WERI-Rb-1 (cell line): ENCODE data around the gene MYO18B.

Source experiments
- DNase-seq: peaks from one replicate; pipeline ENCODE4 v3.0.0-alpha.2; 2020
- H3K27ac ChIP-seq: fragments of 250-450 bp; sonication (Bioruptor Pico); 2 replicates; pipeline ENCODE4 v1.5.1; 2020; ENCODE audit warnings: mild to moderate bottlenecking, moderate library complexity
- H3K27me3 ChIP-seq: fragments of 250-450 bp; sonication (Bioruptor Pico); 2 replicates; pipeline ENCODE4 v1.5.1; 2021; ENCODE audit warnings: mild to moderate bottlenecking, low read depth, moderate library complexity; ENCODE audit not compliant: insufficient read depth, severe bottlenecking
- H3K36me3 ChIP-seq: fragments of 250-450 bp; sonication (Bioruptor Pico); 2 replicates; pipeline ENCODE4 v1.5.1; 2020; ENCODE audit warnings: mild to moderate bottlenecking, moderate library complexity
- H3K4me3 ChIP-seq: 2 replicates; pipeline ENCODE4 v1.5.1; 2011; ENCODE audit warnings: low read depth, mild to moderate bottlenecking, control low read depth, low read length
- H3K9me3 ChIP-seq: fragments of 250-450 bp; sonication (Bioruptor Pico); 2 replicates; pipeline ENCODE4 v1.5.1; 2021; ENCODE audit warnings: mild to moderate bottlenecking, moderate library complexity; ENCODE audit not compliant: severe bottlenecking
- TF ChIP-seq, protein P1 (sequence below): IDR thresholded peaks from 2 replicates; pipeline ENCODE4 v1.5.1; 2011; ENCODE audit warnings: low read depth, mild to moderate bottlenecking, control low read depth, inconsistent platforms, low read length

MYO18B gene

DNA sequence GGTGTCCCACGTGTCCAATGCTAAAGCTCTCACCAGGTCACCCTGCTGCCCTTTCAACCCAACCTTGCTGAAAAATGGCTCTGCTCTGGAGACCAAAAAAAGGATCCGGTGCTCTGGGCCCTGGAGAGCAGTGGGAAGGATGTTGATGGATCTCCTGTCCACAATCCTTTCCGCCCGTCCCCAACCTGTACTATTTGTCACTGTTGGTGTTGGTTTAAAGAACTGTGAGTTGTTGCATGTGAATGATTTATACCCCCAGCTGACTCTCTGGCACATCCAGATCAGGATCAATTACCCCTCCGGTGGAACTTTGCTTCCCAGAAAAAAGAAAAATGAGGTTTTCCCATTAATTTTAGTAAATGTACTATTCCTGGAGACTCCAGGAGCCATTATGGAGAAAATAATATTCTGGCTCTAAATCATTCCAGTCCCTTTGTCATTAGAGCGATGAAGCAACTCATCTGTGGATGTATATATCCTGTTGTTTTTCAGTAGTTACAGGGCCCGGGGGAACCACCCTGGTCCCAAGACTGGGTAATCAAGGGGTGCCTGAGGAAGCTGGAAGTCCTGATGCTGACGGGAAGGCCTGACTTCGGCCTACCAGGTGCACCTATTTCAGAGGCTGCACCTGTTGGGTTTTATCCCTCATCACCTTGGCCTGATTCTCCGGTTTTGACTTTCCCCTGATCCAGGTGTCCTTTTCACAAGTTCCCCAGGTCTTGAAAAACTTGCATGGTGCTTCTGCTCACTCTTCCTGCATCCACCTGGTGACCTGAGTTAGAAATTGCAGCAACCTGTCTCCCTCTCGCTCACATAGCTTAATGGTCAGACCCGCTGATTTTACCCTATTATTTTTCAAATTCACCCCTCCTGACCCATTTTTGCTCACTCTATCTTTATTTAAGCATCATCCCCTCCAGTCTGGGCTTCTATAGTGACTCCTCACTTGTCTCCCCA is 218.1 kb downstream of the MYO18B start:
- TF ChIP-seq, protein P1, sequence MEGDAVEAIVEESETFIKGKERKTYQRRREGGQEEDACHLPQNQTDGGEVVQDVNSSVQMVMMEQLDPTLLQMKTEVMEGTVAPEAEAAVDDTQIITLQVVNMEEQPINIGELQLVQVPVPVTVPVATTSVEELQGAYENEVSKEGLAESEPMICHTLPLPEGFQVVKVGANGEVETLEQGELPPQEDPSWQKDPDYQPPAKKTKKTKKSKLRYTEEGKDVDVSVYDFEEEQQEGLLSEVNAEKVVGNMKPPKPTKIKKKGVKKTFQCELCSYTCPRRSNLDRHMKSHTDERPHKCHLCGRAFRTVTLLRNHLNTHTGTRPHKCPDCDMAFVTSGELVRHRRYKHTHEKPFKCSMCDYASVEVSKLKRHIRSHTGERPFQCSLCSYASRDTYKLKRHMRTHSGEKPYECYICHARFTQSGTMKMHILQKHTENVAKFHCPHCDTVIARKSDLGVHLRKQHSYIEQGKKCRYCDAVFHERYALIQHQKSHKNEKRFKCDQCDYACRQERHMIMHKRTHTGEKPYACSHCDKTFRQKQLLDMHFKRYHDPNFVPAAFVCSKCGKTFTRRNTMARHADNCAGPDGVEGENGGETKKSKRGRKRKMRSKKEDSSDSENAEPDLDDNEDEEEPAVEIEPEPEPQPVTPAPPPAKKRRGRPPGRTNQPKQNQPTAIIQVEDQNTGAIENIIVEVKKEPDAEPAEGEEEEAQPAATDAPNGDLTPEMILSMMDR, result no peak
- H3K27ac ChIP-seq, result no peak overlapping the region
- no peak for DNase-seq
- no peaks in the 10 kb centered on the region for H3K27me3 ChIP-seq
- H3K36me3 ChIP-seq, result no peaks in the 10 kb centered on the region
- no peak overlapping the region for H3K4me3 ChIP-seq
- H3K9me3 ChIP-seq, result no peaks in the 10 kb centered on the region

DNA sequence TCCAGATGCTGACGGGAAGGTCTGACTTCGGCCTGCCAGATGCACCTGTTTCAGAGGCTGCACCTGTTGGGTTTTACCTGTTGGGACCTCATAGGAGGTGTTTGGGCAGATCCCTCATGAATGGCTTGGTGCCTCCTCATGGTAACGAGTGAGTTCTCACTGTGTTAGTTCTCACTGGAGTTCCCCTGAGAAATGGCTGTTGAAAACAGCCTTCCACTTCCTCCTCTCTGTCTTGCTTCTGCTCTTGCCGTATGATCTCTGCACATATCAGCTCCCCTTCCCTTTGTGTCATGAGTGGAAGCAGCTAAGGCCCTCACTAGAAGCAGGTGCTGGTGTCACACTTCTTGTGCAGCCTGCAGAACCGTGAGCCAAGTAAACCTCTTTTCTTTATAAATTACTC is 219.7 kb downstream of the MYO18B start:
- TF ChIP-seq, protein P1, result no peak
- no peaks in the 10 kb centered on the region for H3K36me3 ChIP-seq
- H3K27me3 ChIP-seq, result no peaks in the 10 kb centered on the region
- H3K4me3 ChIP-seq, result no peak overlapping the region
- no peak overlapping the region for H3K27ac ChIP-seq
- DNase-seq, result no peak
- no peaks in the 10 kb centered on the region for H3K9me3 ChIP-seq

DNA sequence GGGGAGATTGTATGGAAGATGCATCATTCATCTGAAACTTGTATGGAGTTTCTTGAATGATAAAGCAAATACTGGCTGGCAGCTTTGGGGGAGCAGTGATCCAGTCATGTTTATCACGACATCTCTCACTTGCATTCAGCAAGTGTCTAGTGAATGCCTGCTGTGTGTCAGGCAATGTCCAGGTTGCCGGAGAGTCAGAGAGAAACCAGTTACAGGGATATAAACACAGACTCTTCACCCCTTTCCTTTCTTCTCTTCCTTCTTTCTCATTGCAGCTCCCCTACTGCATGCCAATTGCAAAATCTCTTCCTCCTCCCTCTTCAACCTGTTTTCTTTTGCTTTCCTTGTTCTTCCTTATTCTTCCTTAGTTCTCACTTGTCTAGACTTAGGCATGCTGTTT is 220.7 kb downstream of the MYO18B start:
- no peak overlapping the region for H3K27ac ChIP-seq
- no peak for DNase-seq
- H3K36me3 ChIP-seq, result no peaks in the 10 kb centered on the region
- H3K9me3 ChIP-seq, result no peaks in the 10 kb centered on the region
- no peaks in the 10 kb centered on the region for H3K27me3 ChIP-seq
- H3K4me3 ChIP-seq, result no peak overlapping the region
- TF ChIP-seq, protein P1, result no peak

DNA sequence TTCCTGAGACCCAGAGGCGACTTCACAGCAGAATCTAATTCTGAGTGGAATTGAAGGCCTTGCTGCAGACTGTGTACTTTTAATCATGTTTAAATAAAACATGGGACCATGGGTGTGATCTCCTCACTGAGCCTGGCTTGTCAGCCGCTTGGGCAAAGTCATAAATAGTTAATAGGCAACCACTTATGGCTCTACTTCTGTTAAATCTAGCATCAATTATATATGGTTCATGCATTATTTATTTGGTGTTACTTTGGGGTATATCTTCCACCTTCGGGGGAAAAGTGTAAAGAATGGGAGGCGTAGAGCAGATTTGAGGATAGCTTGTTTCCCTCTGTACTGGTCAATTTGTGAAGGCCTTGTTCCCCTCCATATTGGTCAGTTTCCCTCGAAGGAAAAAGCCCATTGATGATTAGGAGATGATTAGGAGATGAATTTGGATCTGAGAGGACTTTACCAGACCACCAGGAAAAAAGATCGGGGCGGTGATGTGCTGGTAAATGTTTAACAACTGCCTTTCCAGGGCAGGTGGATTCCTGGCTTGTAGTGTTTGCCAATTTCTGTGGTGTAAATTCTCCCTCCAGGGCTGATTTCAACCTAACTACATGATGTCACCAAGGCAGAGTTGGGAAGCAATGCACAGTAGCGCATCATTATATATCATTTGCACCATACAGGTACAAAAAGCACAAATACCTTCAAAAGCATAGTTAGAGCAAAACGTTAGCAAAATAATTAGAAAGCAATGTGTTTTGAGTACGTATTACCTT is 223.2 kb downstream of the MYO18B start:
- no peak overlapping the region for H3K4me3 ChIP-seq
- H3K36me3 ChIP-seq, result no peaks in the 10 kb centered on the region
- H3K9me3 ChIP-seq, result no peaks in the 10 kb centered on the region
- TF ChIP-seq, protein P1, result no peak
- DNase-seq, result no peak
- H3K27ac ChIP-seq, result no peak overlapping the region
- no peaks in the 10 kb centered on the region for H3K27me3 ChIP-seq

DNA sequence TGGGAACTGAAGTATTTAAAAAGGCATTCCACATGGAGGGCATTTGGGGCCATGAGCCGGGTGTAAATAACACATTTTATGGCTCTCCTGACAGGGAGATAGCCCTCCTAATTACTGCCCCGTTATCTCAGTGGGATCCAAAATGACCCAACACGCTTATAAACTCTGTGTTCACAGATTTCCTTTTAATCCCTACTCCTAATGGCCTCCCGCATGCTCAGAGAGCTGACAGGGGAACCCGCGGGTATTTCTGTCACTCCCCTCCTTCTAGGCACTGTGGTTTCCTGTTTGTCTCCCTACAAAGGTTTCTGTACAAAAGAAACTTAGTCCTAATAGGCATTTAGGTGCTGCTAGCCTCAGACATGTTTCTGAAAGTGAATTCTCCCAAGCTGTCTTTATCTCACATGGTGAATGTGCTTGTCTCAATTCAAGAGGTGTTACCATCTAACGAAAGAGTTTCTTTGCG is 224.5 kb downstream of the MYO18B start:
- Histone ChIP-seq H3K27ac (peak overlapping the region; percentile 42), H3K4me3 (peak overlapping the region; percentile 30), H3K9me3 (no peaks in the 10 kb centered on the region), H3K36me3 (no peaks in the 10 kb centered on the region), H3K27me3 (no peaks in the 10 kb centered on the region)
- TF ChIP-seq, protein P1, result no peak
- peak; percentile 37 for DNase-seq
